ENCODE results near the gene KLRC4. TPM values are rescaled to one million over a fixed set of nuclear protein-coding genes. Genes with fewer than 3 reads are reported as not detected.

Gene KLRC4
- total and polyA plus RNA-seq, 10 of the 15 experiments (the other 5 are each of a cell fraction or from before 2014, with no cell fraction given), result 0.07 to 0.34 TPM; not detected in 8

DNA sequence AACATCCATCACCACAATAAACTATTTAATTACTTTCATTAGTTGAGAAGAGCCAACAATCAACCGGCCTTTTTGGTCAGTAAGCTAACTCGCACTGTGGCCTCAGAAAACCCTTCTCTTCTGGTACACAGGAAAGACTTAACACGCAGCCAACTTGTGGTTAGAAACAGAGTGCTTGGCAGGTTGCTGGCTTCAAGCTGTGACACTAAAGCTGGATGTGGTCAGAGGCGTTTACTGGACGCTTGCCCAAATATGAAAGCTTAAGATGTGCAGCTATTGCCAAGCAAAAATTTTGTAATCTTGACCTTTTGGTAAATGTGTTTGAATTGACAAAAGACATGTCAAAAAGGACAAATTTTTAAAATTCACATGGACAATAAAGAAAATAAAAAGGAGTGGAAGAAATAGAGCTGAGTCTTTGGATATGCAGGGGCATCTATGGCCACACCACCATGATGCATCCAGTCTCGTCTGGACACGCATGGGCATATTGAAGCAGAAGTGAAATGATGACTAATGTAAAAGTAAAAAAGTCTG is 17.1 kb downstream of the KLRC4 start (continued):
- TF ChIP-seq E2F8 (IDR thresholded peaks at IDR 0.05; ENCODE audit: low read depth, partially characterized antibody), result no peak
- no peak for TF ChIP-seq EZH2 (IDR thresholded peaks at IDR 0.05; ENCODE audit: borderline replicate concordance, control insufficient read depth, low read depth, low read length)
- peak; percentile 99 for TF ChIP-seq RUNX3 (IDR thresholded peaks at IDR 0.05; ENCODE audit: low read length)
- TF ChIP-seq SMARCA5 (IDR thresholded peaks at IDR 0.05), result no peak
- TF ChIP-seq SREBF2 (IDR thresholded peaks at IDR 0.05; ENCODE audit: low read length), result no peak
- no peak for TF ChIP-seq CHD4 (IDR thresholded peaks at IDR 0.05)
- TF ChIP-seq PRDM15 (CRISPR knock-in tag; IDR thresholded peaks at IDR 0.05), result no peak
- no peak for TF ChIP-seq HCFC1 (IDR thresholded peaks at IDR 0.05; ENCODE audit: low read length)
- no peak for TF ChIP-seq CEBPB (IDR thresholded peaks at IDR 0.05; ENCODE audit: borderline replicate concordance in 1 of 2, low read depth in 2 of 2, low read length in 2 of 2)
- TF ChIP-seq BCL3 (IDR thresholded peaks at IDR 0.05; ENCODE audit: borderline replicate concordance, insufficient read depth, low read depth, low read length, poor library complexity, severe bottlenecking), result peak; percentile 37
- no peak for TF ChIP-seq CTCF (IDR thresholded peaks at IDR 0.05 in 2 of 3, conservative IDR thresholded peaks at IDR 0.05 in 1 of 3; ENCODE audit: control insufficient read depth in 2 of 3, extremely low read depth in 1 of 3, insufficient read depth in 1 of 3, low read depth in 3 of 3, low read length in 3 of 3)
- TF ChIP-seq ZNF207 (IDR thresholded peaks at IDR 0.05; ENCODE audit: borderline replicate concordance), result no peak; the same call in 1 of the 2 replicates
- no peak for TF ChIP-seq RBBP5 (conservative IDR thresholded peaks at IDR 0.05)
- TF ChIP-seq BCL11A (IDR thresholded peaks at IDR 0.05; ENCODE audit: low read depth, low read length), result peak; percentile 89
- peak; percentile 70; the same call in 1 of the 2 replicates for TF ChIP-seq CREM (IDR thresholded peaks at IDR 0.05; ENCODE audit: low read depth)
- peak; percentile 31; the same call in 1 of the 2 replicates for TF ChIP-seq JUNB (IDR thresholded peaks at IDR 0.05)
- TF ChIP-seq LARP7 (IDR thresholded peaks at IDR 0.05), result no peak
- no peak for TF ChIP-seq EGR1 (IDR thresholded peaks at IDR 0.05; ENCODE audit: borderline replicate concordance in 1 of 2, low read depth in 2 of 2, low read length in 2 of 2)
- no peak for TF ChIP-seq SRF (IDR thresholded peaks at IDR 0.05; ENCODE audit: low read depth in 2 of 2, low read length in 2 of 2)
- no peak for TF ChIP-seq NRF1 (conservative IDR thresholded peaks at IDR 0.05; ENCODE audit: low read depth, low read length)
